Loucy (cell line): Measurements from ENCODE around the gene LRRC34.

Source experiments
- CTCF ChIP-seq: fragments of 200-600 bp; sonication (generic); conservative IDR thresholded peaks from 2 replicates; pipeline ENCODE4 v1.5.1; 2014; ENCODE audit warnings: mild to moderate bottlenecking, antibody characterized with exemption, low read length
- EZH2phosphoT487 ChIP-seq: fragments of 200-600 bp; IDR thresholded peaks from 2 replicates; pipeline ENCODE4 v1.6.1; 2018; ENCODE audit warnings: antibody characterized with exemption, mild to moderate bottlenecking, moderate library complexity, borderline replicate concordance

- TF ChIP-seq CTCF (no peak), EZH2phosphoT487 (no peak)
These were observed 42.8 kb upstream of the LRRC34 start for GRCh38 chr3:169855514-169855913.
